Stimulated activated CD4-positive, alpha-beta T cell treated with anti-CD3 and anti-CD28 coated beads, Interleukin-1b, Interleukin-23, amount 100 ng/mL, for 1 hour (primary cell): ENCODE results near the gene SLC3A2.

Experiments used
- DNase-seq, 2 donors: peaks; one replicate each; pipeline ENCODE4 v3.0.0-alpha.2; 2020; ENCODE audit warnings: low read depth in 2 of 2

The SLC3A2 gene

DNA sequence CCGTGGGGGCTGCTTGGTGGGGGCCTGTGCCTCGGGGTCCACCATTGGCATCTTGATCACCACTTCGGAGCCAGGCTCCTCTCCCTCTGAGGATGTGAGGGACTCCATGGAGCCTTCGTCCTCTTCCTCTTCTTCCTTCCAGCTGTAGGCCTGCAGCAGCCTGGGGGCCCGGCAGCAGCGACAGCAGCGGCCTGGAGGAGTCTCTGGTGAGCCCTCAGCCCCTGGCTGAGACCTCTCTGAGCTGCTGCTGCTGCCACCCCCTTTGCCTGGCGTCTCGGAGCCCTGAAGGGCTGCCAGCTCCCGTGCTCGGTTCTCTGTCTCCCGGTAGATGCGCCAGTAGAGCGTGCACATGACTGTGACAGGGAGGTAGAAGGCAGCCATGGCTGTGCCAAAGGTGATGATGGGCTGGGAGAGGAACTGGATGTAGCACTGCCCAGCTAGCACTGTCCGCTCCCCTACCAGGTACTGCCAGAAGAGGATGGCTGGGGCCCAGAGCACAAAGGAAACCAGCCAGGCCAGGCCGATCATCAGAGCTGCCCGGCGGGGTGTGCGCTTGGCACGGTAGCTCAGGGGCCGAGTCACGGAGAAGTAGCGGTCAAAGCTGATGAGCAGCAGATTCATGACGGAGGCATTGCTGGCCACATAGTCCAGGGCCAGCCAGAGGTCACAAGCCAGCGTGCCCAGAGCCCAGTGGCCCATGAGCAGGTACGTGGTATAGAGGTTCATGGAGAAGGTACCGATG lies 29.6 kb downstream of the SLC3A2 start:
- DNase-seq = no peak

DNA sequence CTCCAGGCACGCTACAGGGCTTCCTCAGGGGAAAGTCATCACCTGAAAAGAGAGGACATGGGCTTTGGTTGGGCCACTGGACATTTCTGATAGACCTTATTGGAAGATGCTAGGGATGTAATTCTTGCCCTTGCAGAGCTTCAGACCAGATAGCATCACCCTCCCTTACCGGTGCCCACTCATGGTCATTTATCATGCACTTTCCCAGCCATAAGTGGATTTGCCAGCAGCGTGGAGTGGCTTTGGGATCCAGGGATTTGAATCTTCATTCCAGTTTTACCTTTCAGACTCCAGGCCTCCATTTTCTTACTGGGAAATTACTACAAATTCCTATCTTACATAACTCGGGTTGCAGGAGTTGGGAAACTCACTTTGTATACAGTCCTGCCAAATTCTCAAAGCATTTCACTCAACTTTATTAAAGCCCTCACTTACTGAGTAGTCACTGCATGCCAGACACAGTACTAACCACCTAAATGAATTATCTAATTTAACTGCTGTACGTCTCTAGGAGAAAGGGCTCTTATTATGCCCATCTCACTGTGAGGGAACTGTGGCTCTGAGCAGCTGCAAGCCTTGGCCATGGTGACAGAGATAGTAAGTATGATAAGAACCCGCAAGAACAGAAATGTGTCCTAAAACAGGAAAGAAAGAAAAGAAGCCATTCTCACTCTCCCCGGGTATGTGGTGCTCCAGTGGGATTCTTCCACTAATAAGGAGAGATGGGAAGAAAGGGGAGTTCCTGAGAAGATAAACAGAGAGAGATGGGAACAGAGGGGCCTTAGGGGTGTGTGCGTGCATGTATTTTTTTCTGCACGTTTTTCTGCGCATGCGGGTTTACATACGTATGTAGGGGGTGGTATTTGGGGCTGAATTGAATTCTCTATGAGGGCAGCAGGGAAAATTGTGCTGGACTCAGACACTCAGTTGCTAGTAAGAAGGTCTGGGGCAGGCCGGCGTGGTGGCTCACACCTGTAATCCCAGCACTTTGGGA lies 30.7 kb downstream of the SLC3A2 start:
- no peak for DNase-seq

GRCh38 chr11:62912268-62912667 lies 31.6 kb downstream of the SLC3A2 start:
- DNase-seq = no peak

GRCh38 chr11:62914416-62914815 lies 33.7 kb downstream of the SLC3A2 start:
- DNase-seq = no peak

GRCh38 chr11:62917906-62918502 lies 37.3 kb downstream of the SLC3A2 start:
- no peak for DNase-seq

DNA sequence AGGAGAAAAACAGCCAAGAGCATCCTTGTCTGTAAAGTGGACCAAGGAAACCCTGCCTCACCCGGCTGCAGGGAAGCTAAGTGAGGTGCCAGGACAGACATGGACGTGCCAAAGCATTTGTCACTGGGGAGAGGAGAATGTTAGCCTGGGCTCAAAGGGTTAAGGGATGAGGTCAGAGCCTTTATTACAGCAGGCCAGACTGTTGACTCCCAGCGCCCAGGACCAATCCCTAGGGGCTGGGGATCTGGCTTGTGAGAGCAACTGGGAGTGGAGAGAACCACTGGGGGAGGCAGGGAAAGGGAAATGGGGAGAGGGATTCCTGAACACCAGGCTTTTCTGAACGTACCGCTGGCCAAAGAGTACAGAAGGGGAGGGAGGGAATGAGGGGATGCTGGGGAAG lies 37.8 kb downstream of the SLC3A2 start:
- no peak for DNase-seq

DNA sequence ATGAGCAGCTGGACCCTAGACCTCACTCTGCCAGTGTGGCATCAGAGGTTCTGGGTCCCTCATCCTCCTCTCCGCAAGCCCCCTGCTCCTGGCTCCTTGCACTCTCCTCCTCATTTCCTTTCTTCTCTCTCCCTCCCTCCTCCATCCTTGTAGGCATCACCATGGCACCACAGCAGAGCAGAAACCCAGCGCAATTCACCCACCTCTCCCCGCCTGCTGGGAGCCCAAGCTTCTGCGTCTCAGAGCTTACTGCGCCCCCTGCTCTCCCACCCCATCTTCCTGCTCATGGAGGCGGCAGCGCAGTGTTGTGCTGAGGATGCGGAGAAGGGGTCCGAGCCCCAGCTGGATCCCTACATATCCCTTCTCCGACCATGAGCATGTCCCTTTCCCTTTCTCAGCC lies 38.8 kb downstream of the SLC3A2 start:
- no peak for DNase-seq

DNA sequence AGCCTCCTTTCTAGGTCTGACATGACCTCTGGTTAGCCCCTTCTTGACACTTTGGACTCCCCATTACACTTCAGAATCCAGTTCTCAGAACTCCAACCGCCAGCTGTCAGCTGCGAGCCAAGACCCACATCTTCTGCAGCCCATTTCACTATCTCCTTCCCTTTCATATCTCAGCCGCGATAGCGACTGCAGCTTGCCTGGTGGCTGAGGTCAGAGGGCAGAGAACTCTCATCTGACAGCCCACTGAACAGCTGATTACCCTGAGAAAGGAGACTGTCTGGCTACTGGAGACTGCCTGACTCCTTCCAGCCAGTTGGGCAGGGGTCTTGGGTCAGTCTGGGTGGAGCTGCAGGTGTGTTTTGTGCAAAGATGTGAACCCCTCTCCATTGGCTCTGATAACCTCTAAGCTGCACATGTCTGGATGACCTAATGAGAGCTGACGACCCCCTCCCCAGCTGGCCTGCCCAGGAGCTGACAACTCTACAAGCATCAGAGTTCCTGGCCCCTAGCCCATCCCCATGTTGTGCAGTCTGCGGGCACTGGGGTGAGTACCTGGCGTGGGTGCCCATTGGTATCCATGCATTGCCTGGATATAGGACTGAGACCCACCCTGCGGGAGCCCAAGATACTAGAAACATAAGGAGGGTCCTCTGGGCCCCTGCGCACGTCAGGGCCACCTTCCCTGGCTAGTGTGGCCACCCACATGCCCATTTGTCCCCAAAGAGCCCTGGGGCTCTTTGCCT lies 39.4 kb downstream of the SLC3A2 start:
- DNase-seq = no peak

DNA sequence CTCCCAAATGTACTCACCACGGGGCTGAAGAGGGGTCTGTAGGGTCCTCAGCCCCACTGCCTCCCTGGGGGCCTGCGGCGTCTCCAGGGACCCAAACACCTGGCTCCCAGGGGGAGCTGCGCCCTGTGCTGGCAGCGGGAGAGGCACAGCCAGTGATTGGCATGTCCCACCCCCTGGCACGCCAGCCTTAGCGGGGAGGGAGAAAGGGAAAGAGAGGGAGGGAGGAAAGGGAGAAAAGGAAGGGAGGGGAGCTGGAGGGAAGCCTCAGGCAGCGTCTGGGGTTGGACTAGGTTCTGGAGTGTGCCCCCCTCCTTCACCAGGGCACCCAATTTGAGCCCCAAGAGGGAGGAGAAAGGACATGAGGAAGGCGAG lies 40.5 kb downstream of the SLC3A2 start, which contains the start of gene CHRM1:
TSS of gene CHRM1 (minus strand) at position 163 of the 372 bp plus-strand sequence. CDS start 10,263 bp downstream, outside the sequence.
- no peak for DNase-seq

DNA sequence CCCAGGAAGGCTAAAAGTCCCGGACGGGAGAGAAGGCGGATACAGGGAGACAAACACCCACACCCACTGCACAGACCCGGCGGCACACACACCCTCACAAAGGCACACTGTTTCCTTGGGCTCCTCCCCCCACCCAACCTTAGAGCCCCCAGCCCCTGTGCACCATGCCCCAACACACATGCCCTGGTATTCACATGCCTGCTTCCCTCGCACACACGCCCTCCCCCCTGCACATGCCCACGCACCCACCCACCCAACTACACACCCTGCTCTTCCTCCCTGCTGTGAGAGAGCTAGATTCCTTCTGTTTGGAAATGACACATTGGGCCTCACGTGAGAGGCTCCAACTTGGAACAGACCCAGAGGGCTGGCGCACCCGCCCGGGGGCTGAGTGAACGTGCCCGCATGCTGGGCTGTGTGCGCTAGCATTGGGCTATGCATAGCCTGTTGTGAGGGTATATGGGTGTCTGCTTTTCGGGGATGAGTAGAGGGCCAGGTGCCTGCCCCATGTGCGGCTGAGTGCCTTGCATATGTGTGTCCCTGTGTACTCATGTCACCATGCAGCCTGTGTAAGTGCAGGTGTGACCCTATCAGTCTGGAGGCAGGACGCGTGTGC lies 41.0 kb downstream of the SLC3A2 start:
- DNase-seq = no peak

- no peak for DNase-seq
Observed at GRCh38 chr11:62922189-62922589, 41.5 kb downstream of the SLC3A2 start.

DNA sequence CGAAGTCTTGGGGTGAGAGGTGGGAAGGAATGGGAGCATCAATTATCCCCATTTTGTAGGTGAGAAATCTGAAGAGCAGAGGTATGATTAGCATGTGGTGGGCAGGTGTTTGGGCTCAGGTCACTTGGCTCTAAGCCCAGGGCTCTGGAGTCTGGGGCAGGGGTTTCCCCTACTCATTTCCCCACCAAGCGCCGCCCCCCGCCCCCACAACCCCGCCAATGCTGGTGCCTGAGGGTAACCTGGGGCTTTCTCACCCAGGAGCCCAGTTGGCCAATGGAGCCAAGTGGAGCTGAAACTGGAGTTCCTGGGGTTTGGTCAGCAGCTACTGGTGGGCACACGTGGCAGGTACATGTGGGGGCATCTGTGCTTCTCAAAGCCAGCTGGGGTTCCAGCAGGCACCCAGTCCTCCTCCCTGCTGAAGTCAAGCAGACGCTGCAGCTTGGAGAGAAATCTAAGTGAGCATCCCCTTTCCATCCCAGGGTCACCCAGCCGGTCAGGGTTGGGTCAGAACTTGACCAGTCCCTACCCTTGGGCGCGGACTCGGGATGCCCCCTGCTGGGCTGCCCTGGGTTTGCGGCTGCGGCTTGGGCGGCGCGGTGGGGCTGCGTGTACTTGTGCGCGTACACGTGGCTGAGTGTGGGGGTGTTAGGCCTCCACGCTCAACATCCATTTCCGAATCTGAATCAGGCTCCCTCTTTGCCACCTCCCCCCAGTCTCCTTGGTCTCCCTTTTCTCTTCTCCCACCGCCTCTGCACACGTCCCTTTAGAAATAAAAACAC lies 42.1 kb downstream of the SLC3A2 start:
- no peak for DNase-seq

DNA sequence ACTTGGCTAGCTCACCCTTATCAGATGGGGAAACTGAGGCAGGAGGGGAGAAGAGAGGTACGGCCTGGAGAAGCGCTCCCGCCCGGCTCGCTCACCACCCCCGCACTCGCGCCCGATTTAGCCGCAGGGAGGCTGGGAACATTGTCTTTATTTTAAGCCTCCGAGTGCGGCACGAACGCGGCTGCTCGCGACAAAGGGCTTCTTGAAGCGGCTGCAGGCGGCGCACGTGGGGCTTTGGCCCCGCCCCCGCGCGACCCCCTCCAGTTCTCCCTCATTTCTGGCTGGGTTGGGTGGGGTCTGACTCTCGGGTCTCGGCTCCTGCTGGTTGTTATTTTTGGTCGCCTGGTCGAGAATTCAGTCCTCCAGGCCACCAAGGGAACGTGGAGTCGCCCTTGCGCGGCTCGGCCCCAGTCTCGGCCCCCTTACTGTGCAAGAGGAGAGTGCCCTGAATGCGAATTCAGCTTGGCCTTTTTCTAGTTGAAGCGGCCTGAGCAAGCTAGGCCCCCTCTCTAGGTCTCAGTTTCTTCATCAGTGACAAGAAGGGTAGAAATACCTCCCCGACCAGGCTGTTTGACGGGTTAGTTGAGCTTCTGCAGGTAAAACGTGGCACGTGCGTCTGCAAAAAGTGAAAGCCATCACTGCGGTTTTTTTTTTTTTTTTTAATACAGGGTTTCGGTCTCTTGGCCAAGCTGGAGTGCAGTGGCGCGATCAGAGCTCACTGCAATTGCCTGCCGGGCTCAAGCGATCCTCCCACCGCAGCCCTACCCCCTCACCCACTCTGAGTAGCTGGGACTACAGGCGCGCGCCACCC lies 43.1 kb downstream of the SLC3A2 start:
- no peak for DNase-seq

- DNase-seq = no peak
Observed at GRCh38 chr11:62925308-62925707, 44.6 kb downstream of the SLC3A2 start.

DNA sequence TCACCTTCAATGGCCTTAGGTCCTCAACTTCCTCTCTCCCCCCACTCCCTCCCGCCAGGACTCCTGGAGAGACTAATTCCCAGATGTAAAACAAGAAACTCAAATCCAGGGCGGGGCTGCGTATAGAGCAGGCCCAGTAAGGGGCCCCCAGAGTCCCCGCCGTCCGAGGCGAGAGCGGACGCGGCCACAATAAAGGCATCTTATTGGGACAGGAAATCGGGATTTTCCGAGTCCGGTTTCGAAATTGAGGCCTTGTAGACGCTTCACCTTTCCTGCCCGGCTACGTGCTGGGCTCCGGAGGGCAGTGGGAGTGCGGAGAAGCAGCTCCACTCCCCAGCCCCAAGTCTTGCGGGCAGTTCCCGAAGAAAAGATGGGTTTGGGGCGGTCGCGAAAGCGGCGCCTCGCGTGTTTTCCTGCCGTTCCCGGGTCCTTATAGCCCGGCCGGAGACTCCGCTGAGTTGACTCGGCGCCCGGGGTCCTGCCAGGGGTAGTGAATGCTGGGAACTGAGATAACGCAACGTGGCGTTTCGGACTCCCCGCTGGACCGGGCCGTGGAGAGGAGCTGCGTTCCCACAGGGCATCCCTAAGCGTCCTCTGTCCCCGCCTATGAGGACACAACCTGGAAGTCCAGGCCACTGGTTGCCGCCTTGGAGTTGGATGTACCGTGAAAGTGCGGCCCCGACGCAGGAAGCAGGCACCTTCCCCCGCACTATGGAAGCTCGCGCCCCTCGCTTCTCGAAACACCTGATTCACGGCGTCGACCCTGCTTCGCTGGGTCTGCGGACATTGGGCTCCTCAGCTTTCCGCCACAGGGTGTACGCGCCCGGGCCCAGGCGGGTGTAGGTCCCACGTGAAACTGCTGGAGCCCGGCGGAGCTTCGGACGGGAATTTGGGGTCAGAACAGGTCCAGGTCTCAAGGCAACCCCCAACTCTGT lies 45.3 kb downstream of the SLC3A2 start:
- DNase-seq = no peak

DNA sequence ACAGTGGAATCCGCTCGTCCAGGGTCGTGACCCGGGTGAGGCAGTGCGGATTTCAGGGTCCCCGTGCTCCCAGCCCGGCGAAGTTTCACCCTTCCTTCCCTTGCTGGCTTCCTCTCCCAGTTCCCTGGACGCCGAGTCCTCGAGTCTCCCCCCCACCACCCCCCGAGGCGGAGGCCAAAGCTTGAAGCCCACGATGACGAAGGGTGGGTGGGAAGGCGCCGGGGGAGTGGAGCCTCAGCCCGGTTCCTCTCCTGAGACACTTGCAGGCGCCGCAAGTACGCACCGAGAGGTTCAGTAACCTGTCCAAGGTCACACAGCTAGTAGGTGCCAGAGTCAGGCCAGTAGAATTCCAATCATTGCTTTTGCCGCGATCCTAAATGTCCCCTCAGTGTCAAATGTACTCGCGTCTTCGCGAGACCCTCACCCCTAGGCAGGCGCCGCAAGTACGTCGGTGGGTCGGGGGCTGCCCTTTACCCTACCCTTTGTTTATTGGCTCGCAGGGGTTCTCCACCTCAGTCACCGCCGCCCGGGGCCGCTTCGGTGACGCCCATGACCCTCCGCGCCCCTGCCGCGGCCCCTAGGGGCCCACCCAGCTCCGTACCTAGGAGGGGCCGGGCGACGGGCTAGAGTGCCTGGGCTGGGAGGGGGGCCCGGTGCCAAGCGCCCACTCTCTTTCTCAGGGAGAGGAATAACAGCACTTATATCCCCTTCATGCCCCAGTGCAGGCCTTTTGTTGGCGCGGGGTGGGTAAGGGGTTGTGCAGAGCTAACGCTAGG lies 46.2 kb downstream of the SLC3A2 start:
- DNase-seq = no peak

- no peak for DNase-seq
Observed at GRCh38 chr11:62928011-62928410, 47.3 kb downstream of the SLC3A2 start.

GRCh38 chr11:62930157-62930556 lies 49.5 kb downstream of the SLC3A2 start:
- DNase-seq = no peak
